ENCODE measurements around the gene NOLC1. TPM values are rescaled to one million over a fixed set of nuclear protein-coding genes. Genes with fewer than 3 reads are reported as not detected.

The NOLC1 gene
- polyA plus RNA-seq, 2 of the 4 experiments (the other 2 are of a cell fraction) = 129 to 188 TPM

- H3K9me3 ChIP-seq = no peaks in the 10 kb centered on the region
- H3K4me3 ChIP-seq = no peak overlapping the region
- WGBS (ENCODE audit: missing lambda C conversion rate) = 93% methylated on average over 2 of the region's 2 CpGs
- FAIRE-seq (no peak), DNase-seq (ENCODE audit: low read depth in 1 of 2, low spot score in 1 of 2) (no peak), ATAC-seq (no peak; a peak in 2 of 6 replicates)
- TF ChIP-seq TFCP2L1 (CRISPR knock-in tag; IDR thresholded peaks at IDR 0.05) = no peak
- TF ChIP-seq ZC3H11A (IDR thresholded peaks at IDR 0.05) = no peak
- no peak for TF ChIP-seq EHMT2 (IDR thresholded peaks at IDR 0.05; ENCODE audit: low read depth)
- TF ChIP-seq HOXB13 (CRISPR knock-in tag; IDR thresholded peaks at IDR 0.05; ENCODE audit: low read depth) = no peak
- TF ChIP-seq FOSL2 (IDR thresholded peaks at IDR 0.05) = no peak
- no peak for TF ChIP-seq FOSL2 (CRISPR knock-in tag; IDR thresholded peaks at IDR 0.05)
- no peak for TF ChIP-seq POLR2A (IDR thresholded peaks at IDR 0.05; ENCODE audit: low read length)
- TF ChIP-seq, protein P1, sequence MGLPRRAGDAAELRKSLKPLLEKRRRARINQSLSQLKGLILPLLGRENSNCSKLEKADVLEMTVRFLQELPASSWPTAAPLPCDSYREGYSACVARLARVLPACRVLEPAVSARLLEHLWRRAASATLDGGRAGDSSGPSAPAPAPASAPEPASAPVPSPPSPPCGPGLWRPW (IDR thresholded peaks at IDR 0.05) = no peak
- no peak overlapping the region for H3K4me2 ChIP-seq
- ChIA-PET CTCF (interaction anchor here (9.9 kb wide), 1 partner anchor 33 kb away, joined by 64 read pairs; no protein-coding TSS in a partner anchor), POLR2A (no interaction called here)
- H3K4me1 ChIP-seq = no peaks in the 10 kb centered on the region
- H3K27ac ChIP-seq = no peak overlapping the region
Measured at GRCh38 chr10:102106998-102107397, 45.2 kb upstream of the NOLC1 start.

DNA sequence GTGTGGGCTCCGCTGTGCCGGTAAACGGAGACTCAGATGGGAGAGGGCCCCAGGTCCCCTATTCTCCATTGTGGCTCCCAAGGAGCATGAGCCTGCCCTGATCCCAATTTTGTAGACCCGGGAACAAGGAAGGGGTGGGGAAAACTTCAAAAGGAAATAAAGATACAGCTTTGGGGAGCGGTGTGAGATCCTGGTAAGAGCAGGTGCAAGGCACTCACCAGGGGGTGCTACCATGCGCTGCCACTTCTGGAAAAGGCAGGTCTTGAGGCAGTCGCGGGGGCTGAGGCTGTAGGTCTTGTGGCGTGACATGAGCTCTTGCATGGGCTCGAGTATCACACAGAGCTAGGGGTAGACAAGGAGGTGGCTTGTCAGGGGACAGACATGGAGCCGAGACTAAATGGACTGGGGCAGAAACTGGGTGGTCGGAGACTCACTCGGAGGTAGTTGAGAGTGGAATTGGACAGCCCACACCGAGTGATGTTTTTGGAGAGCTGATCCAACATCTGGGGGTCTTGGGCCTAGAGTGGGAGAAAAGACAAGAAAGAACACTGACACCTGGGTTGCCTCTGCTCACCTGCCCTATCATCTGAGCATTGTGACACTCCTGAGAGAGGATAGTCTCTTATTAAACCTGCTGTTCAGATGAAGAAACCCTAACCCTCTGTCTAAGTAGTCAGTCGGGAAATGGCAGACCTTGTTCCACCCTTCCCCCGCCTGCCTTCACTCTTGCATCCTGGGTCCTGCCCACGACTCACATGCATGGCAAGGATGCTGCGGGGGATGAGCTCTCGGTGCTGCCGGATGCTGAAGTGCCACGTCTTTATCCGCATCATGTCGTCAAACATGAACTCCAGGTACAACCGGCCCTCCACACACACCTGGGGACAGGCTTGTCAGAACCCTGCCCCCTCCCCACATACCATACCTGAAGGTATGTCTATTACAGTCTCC, 42.7 kb upstream of the NOLC1 start:
- Histone ChIP-seq H3K9me3 (no peaks in the 10 kb centered on the region), H3K27ac (no peak overlapping the region), H3K4me1 (peaks cover 18% of the 10 kb centered on the region), H3K4me2 (no peak overlapping the region), H3K4me3 (no peak overlapping the region)
- ATAC-seq (no peak), FAIRE-seq (no peak), DNase-seq (ENCODE audit: low read depth in 1 of 2, low spot score in 1 of 2) (no peak)
- POLR2A ChIA-PET = no interaction called here
- TF ChIP-seq E2F6 (IDR thresholded peaks at IDR 0.05; ENCODE audit: borderline replicate concordance, low read depth) = no peak
- TF ChIP-seq SREBF2 (IDR thresholded peaks at IDR 0.05) = no peak
- no peak for TF ChIP-seq HDAC2 (IDR thresholded peaks at IDR 0.05)
- CTCF ChIA-PET = interaction anchor here (1.1 to 9.9 kb wide), 6 partner anchors 8 to 220 kb away, joined by 3 to 64 read pairs (median 5); partner anchors contain the start of genes HPS6 and PPRC1
- 90% methylated on average over 24 of the region's 24 CpGs for WGBS (ENCODE audit: missing lambda C conversion rate)

- Histone ChIP-seq H3K4me1 (peaks cover 31% of the 10 kb centered on the region), H3K4me3 (no peak overlapping the region), H3K4me2 (no peak overlapping the region), H3K9me3 (no peaks in the 10 kb centered on the region), H3K27ac (no peak overlapping the region)
- 96% methylated on average over 12 of the region's 12 CpGs for WGBS (ENCODE audit: missing lambda C conversion rate)
- no peak for TF ChIP-seq JUNB (IDR thresholded peaks at IDR 0.05)
- TF ChIP-seq RCOR1 (IDR thresholded peaks at IDR 0.05; ENCODE audit: low read depth, low read length) = no peak
- TF ChIP-seq NFE2L2 (conservative IDR thresholded peaks at IDR 0.05; ENCODE audit: low read length) = no peak
- TF ChIP-seq JUN (IDR thresholded peaks at IDR 0.05) = no peak
- TF ChIP-seq TP53 (CRISPR knock-in tag; IDR thresholded peaks at IDR 0.05) = no peak
- TF ChIP-seq EHF (CRISPR knock-in tag; IDR thresholded peaks at IDR 0.05) = no peak
- TF ChIP-seq HEYL (CRISPR knock-in tag; IDR thresholded peaks at IDR 0.05) = no peak
- no peak for TF ChIP-seq RNF2 (IDR thresholded peaks at IDR 0.05; ENCODE audit: borderline replicate concordance, low read depth)
- no peak for TF ChIP-seq BCL3 (IDR thresholded peaks at IDR 0.05)
- TF ChIP-seq FOSB (CRISPR knock-in tag; IDR thresholded peaks at IDR 0.05) = no peak
- TF ChIP-seq, protein P2, sequence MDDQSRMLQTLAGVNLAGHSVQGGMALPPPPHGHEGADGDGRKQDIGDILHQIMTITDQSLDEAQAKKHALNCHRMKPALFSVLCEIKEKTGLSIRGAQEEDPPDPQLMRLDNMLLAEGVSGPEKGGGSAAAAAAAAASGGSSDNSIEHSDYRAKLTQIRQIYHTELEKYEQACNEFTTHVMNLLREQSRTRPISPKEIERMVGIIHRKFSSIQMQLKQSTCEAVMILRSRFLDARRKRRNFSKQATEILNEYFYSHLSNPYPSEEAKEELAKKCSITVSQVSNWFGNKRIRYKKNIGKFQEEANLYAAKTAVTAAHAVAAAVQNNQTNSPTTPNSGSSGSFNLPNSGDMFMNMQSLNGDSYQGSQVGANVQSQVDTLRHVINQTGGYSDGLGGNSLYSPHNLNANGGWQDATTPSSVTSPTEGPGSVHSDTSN (IDR thresholded peaks at IDR 0.05) = no peak
- no peak for TF ChIP-seq EP300 (IDR thresholded peaks at IDR 0.05)
- TF ChIP-seq, protein P3, sequence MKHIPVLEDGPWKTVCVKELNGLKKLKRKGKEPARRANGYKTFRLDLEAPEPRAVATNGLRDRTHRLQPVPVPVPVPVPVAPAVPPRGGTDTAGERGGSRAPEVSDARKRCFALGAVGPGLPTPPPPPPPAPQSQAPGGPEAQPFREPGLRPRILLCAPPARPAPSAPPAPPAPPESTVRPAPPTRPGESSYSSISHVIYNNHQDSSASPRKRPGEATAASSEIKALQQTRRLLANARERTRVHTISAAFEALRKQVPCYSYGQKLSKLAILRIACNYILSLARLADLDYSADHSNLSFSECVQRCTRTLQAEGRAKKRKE (CRISPR knock-in tag; IDR thresholded peaks at IDR 0.05; ENCODE audit: low read depth) = no peak
- TF ChIP-seq RAD21 (conservative IDR thresholded peaks at IDR 0.05 in 1 of 2, IDR thresholded peaks at IDR 0.05 in 1 of 2) = no peak
- TF ChIP-seq ZNF302 (CRISPR knock-in tag; IDR thresholded peaks at IDR 0.05) = no peak
- no peak for TF ChIP-seq HOXA7 (CRISPR knock-in tag; IDR thresholded peaks at IDR 0.05)
- no peak for TF ChIP-seq MAZ (IDR thresholded peaks at IDR 0.05; ENCODE audit: borderline replicate concordance, low read depth, low read length)
- TF ChIP-seq NR3C1 (IDR thresholded peaks at IDR 0.05) = no peak
- no peak for TF ChIP-seq CBX8 (IDR thresholded peaks at IDR 0.05)
- TF ChIP-seq, protein P4, sequence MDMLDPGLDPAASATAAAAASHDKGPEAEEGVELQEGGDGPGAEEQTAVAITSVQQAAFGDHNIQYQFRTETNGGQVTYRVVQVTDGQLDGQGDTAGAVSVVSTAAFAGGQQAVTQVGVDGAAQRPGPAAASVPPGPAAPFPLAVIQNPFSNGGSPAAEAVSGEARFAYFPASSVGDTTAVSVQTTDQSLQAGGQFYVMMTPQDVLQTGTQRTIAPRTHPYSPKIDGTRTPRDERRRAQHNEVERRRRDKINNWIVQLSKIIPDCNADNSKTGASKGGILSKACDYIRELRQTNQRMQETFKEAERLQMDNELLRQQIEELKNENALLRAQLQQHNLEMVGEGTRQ (IDR thresholded peaks at IDR 0.05) = no peak
- no peak for ATAC-seq
- POLR2A ChIA-PET = no interaction called here
- CTCF ChIA-PET = interaction anchor here (0.8 to 9.9 kb wide), 3 partner anchors 10 to 78 kb away, joined by 4 to 64 read pairs (median 55); no protein-coding TSS in a partner anchor
- DNase-seq (ENCODE audit: low read depth in 1 of 2, low spot score in 1 of 2) = no peak
- FAIRE-seq = no peak
Measured at GRCh38 chr10:102111276-102111675, 40.9 kb upstream of the NOLC1 start.
